ENCODE data around the gene TNS2. TPM values are rescaled to one million over a fixed set of nuclear protein-coding genes. Genes with fewer than 3 reads are reported as not detected.
A peak's percentile ranks its signal among the peaks of the same experiment; 100 is the strongest.

Gene TNS2
- total and polyA plus RNA-seq, 9 of the 15 experiments (the other 6 are each of a cell fraction or from before 2014, with no cell fraction given): 0.28 to 3.1 (median 1.2) TPM; not detected in 1

DNA sequence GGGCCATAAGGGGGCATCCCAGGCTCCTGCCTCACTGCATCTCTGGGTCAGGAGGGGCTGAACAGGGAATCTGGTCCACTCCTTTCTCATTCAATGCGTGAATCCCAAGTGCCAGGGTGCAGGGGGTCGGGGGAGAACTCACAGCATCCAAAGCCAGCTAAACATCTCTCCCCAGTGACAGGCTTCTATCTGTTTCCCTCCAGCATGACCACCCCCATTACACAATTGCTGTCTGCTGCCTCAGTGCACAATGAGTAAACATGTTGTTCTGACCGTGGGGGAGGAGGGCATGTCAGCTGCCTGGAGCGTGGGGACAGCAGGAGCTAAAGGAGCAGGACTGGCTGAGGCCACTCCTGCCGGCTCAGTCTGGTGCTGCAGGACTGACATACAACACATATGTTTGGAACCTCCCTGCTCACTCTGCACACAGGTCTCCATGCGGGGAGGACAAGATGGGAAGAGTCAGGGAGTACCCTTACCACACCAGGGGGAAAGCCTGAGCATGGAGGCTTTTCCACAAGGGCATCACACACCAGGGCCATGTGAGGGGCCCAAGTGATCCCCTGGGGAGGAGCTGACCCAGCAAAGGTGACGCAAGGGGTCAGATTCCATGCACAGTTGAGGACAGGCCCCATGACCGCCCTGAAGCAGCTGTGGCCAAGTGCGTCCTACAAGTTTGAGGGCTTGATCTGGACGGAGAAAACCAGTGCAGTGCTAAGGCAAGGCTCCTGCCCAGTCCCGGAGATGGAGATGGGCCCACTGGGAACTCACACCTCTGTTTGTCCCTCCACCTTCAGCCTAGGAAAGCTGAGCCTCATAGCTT, 1.4 kb downstream of the TNS2 start (continued):
- TF ChIP-seq ZNF696 (CRISPR knock-in tag; conservative IDR thresholded peaks at IDR 0.05): no peak
- no peak for TF ChIP-seq ZFPM2 (CRISPR knock-in tag; IDR thresholded peaks at IDR 0.05)
- TF ChIP-seq JUNB (CRISPR knock-in tag; conservative IDR thresholded peaks at IDR 0.05): no peak
- no peak for TF ChIP-seq ZNF133 (CRISPR knock-in tag; IDR thresholded peaks at IDR 0.05)
- no peak for TF ChIP-seq KDM2B (CRISPR knock-in tag; IDR thresholded peaks at IDR 0.05)
- no peak for TF ChIP-seq HMGN3 (IDR thresholded peaks at IDR 0.05; ENCODE audit: borderline replicate concordance, extremely low read depth, insufficient read length, low read depth, low read length)
- TF ChIP-seq CBFA2T3 (IDR thresholded peaks at IDR 0.05): peak; percentile 40; the same call in 1 of the 2 replicates
- no peak for TF ChIP-seq XRCC5 (IDR thresholded peaks at IDR 0.05; ENCODE audit: low read depth, low read length)
- TF ChIP-seq, protein P1, sequence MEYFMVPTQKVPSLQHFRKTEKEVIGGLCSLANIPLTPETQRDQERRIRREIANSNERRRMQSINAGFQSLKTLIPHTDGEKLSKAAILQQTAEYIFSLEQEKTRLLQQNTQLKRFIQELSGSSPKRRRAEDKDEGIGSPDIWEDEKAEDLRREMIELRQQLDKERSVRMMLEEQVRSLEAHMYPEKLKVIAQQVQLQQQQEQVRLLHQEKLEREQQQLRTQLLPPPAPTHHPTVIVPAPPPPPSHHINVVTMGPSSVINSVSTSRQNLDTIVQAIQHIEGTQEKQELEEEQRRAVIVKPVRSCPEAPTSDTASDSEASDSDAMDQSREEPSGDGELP (CRISPR knock-in tag; IDR thresholded peaks at IDR 0.05; ENCODE audit: borderline replicate concordance): peak; percentile 80
- TF ChIP-seq ZFP30 (CRISPR knock-in tag; IDR thresholded peaks at IDR 0.05; ENCODE audit: borderline replicate concordance): no peak
- TF ChIP-seq CBX3 (IDR thresholded peaks at IDR 0.05; ENCODE audit: borderline replicate concordance in 1 of 2, low read length in 2 of 2): no peak
- TF ChIP-seq, protein P2, sequence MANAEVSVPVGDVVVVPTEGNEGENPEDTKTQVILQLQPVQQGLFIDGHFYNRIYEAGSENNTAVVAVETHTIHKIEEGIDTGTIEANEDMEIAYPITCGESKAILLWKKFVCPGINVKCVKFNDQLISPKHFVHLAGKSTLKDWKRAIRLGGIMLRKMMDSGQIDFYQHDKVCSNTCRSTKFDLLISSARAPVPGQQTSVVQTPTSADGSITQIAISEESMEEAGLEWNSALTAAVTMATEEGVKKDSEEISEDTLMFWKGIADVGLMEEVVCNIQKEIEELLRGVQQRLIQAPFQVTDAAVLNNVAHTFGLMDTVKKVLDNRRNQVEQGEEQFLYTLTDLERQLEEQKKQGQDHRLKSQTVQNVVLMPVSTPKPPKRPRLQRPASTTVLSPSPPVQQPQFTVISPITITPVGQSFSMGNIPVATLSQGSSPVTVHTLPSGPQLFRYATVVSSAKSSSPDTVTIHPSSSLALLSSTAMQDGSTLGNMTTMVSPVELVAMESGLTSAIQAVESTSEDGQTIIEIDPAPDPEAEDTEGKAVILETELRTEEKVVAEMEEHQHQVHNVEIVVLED (CRISPR knock-in tag; IDR thresholded peaks at IDR 0.05): no peak
- peak; percentile 16 for TF ChIP-seq DACH1 (IDR thresholded peaks at IDR 0.05; ENCODE audit: partially characterized antibody)
- no peak for TF ChIP-seq MAFF (IDR thresholded peaks at IDR 0.05; ENCODE audit: low read length)
- TF ChIP-seq, protein P3, sequence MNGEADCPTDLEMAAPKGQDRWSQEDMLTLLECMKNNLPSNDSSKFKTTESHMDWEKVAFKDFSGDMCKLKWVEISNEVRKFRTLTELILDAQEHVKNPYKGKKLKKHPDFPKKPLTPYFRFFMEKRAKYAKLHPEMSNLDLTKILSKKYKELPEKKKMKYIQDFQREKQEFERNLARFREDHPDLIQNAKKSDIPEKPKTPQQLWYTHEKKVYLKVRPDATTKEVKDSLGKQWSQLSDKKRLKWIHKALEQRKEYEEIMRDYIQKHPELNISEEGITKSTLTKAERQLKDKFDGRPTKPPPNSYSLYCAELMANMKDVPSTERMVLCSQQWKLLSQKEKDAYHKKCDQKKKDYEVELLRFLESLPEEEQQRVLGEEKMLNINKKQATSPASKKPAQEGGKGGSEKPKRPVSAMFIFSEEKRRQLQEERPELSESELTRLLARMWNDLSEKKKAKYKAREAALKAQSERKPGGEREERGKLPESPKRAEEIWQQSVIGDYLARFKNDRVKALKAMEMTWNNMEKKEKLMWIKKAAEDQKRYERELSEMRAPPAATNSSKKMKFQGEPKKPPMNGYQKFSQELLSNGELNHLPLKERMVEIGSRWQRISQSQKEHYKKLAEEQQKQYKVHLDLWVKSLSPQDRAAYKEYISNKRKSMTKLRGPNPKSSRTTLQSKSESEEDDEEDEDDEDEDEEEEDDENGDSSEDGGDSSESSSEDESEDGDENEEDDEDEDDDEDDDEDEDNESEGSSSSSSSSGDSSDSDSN (IDR thresholded peaks at IDR 0.05; ENCODE audit: borderline replicate concordance in 1 of 2, low read depth in 2 of 2, low read length in 2 of 2): no peak
- TF ChIP-seq, protein P4, sequence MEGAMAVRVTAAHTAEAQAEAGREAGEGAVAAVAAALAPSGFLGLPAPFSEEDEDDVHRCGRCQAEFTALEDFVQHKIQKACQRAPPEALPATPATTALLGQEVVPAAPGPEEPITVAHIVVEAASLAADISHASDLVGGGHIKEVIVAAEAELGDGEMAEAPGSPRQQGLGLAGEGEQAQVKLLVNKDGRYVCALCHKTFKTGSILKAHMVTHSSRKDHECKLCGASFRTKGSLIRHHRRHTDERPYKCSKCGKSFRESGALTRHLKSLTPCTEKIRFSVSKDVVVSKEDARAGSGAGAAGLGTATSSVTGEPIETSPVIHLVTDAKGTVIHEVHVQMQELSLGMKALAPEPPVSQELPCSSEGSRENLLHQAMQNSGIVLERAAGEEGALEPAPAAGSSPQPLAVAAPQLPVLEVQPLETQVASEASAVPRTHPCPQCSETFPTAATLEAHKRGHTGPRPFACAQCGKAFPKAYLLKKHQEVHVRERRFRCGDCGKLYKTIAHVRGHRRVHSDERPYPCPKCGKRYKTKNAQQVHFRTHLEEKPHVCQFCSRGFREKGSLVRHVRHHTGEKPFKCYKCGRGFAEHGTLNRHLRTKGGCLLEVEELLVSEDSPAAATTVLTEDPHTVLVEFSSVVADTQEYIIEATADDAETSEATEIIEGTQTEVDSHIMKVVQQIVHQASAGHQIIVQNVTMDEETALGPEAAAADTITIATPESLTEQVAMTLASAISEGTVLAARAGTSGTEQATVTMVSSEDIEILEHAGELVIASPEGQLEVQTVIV (CRISPR knock-in tag; IDR thresholded peaks at IDR 0.05; ENCODE audit: borderline replicate concordance): no peak
- TF ChIP-seq, protein P5, sequence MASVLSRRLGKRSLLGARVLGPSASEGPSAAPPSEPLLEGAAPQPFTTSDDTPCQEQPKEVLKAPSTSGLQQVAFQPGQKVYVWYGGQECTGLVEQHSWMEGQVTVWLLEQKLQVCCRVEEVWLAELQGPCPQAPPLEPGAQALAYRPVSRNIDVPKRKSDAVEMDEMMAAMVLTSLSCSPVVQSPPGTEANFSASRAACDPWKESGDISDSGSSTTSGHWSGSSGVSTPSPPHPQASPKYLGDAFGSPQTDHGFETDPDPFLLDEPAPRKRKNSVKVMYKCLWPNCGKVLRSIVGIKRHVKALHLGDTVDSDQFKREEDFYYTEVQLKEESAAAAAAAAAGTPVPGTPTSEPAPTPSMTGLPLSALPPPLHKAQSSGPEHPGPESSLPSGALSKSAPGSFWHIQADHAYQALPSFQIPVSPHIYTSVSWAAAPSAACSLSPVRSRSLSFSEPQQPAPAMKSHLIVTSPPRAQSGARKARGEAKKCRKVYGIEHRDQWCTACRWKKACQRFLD (CRISPR knock-in tag; IDR thresholded peaks at IDR 0.05): 0 out of 2 replicates have a peak, but pooled peaks have one; percentile 21
